HG02610 (cell line): ENCODE data around the gene RAD50.
A peak's percentile ranks its signal among the peaks of the same experiment; 100 is the strongest.

ENCODE experiments used
- ATAC-seq: cut with Tn5 transposase; IDR thresholded peaks from one replicate; pipeline ENCODE4 v1.9.1; 2021; ENCODE audit warnings: mild to moderate bottlenecking, moderate library complexity; ENCODE audit not compliant: unreplicated experiment

The RAD50 gene

DNA sequence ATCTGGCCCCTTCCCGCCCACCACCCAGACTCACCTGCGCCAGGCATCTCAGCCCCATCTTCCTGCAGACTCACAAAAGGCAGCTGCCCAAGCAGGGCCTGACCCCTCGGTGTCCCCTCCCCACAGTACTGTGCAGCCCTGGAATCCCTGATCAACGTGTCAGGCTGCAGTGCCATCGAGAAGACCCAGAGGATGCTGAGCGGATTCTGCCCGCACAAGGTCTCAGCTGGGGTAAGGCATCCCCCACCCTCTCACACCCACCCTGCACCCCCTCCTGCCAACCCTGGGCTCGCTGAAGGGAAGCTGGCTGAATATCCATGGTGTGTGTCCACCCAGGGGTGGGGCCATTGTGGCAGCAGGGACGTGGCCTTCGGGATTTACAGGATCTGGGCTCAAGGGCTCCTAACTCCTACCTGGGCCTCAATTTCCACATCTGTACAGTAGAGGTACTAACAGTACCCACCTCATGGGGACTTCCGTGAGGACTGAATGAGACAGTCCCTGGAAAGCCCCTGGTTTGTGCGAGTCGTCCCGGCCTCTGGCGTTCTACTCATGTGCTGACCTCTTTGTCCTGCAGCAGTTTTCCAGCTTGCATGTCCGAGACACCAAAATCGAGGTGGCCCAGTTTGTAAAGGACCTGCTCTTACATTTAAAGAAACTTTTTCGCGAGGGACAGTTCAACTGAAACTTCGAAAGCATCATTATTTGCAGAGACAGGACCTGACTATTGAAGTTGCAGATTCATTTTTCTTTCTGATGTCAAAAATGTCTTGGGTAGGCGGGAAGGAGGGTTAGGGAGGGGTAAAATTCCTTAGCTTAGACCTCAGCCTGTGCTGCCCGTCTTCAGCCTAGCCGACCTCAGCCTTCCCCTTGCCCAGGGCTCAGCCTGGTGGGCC lies 103.1 kb downstream of the RAD50 start:
- ATAC-seq = no peak

DNA sequence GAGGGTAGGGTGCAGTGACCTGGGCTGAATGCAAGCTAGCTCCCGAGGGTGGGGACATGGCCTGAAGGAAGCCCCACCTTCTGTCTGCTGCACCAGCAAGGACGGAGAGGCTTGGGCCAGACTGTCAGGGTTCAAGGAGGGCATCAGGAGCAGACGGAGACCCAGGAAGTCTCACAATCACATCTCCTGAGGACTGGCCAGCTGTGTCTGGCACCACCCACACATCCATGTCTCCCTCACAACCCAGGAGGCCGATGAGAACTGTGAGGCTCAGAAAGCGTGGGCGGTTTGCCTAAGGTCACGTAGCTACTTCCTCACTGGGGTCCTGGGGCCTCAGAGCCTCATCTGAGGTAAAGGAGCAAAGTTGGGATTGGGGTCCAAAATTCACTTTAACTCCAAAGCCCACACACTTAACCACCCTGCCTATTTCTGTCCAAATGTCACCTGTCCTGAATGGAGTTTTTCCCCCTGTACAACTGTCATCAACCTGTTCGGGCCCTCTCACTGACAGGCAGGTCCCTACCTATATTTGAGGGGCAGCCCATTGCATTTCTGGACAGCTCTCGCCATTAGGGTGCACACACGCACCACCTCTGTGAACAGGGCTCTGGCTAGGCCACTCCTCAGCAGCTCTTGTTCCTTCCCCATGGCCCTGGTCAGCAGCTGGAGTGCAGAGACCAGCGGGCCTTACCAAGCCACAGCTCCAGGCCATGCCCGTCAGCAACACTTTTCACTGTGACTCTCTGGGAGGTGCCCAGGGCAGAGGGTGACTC lies 104.6 kb downstream of the RAD50 start:
- ATAC-seq = no peak

DNA sequence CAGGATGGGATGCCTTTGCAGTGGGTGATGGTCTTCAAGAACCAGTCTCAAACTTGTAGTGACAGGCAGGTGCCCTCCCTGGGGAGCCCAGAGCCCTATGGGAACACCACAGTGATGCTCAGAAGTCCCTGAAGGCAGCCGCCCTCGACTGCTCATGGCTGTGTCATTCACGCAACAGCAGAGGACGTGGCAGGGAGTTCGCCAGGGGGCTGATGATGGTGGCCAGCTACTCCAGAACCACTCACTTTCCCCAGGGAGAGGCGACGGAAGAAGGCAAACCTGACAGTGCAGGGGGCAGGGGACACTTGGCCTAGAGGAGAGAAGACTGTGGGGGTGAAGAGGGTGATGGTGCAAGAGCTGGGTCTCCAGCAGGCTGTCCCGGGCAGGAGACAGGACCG lies 105.2 kb downstream of the RAD50 start:
- ATAC-seq = no peak

DNA sequence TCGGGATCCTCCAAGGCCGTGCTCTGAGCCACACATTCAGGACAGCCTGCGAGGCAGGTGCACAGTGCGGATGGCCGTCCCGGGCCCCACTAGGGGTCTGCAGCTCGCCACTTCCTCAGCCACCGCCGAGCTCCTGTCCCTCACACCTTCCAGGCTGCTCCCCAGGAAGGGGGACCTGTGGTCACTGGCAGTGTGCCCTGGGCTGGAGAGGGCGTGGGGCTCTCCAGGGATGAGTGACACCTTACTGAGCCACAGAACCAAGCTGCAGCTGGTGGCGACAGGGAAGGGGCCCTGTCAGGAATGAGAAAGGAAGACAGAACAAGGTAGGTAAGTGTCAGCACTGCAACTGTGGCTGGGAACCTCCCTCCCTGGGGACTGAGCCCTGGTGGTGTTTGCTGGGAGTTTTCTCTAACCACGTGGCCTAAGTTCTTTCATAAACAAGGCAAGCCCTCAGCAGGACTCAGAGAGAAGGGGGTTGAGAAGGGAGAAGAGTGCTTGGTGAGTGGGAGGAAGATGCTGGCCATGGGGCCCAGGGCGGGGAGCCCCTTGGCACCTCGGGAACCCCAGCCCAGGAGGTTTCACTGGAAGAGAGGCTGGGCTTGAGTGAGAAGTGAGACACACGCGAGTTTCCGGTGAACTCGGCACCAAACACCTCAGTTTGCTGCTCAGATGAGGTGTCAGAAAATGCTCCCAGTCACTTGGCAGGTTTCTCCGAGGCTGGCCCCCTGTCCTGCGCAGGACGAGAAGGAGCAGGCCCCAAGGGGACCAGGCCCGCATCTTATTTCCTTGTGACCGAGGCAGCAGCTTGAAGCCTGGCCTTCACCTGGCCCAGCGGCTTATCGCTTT lies 106.4 kb downstream of the RAD50 start:
- peak; percentile 61 for ATAC-seq

DNA sequence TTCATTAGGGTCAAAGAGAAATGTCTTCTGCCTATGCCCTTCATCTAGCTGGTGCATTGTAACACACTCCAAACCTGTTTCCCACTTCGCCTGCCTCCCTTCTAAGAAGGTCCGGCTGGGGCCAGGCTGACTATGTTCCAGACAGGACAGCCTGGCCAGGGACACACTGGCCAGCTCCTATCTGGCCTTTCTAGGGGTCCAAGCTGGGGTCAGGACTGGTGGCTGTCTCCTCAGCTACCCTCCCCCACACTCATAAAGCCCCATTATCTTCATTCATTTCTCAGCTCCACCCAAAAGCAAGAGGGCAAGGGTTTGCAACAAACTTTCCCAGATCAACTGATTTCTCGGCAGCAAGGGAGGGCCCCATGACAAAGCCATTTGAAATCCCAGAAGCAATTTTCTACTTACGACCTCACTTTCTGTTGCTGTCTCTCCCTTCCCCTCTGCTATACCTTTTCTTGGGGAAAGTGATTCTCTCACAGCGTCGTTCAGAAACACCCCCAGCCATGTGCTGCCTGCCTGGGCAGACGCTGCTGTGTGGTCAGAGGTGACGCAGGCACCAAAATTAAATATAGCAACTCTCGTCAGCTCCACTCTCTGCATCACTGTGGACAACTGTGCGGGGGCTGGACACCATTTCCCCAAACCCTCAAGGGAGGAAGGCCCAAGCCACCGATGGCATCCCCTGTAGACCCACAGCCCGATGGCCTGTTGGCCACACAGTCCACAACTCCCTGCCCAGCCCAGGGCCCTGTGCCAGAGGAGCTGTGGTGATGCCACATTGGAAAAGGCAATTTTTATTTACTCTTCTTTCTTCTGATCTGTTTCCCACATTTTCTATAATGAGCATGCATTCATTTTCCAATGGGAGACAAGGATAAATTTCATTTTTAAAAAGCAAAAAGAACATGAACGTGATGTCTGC lies 107.3 kb downstream of the RAD50 start:
- ATAC-seq = peak; percentile 54

DNA sequence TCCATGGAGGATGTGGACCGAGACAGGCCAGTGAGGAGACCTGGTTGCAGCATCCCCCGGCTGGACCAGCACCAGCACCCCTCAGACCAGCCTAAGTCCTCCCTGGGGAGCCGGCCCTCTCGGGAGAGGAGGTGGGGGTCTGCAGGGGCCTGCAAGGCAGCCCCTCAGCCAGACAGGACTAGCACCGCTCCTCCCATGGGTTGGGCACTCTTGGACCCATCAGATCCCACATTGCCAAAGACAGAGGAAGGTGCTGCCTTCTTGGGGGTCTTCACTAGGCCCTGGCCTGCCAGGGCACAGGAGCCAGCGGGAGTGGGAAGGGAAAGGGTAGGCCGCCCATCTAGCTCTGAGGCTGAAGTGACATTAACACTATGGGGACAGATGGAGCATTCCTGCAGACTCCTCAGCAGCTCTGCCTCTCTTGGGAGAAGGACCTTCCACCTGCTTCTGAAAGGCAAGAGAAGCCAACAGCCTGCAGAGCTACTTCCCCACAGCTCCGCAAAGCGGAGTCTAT lies 108.0 kb downstream of the RAD50 start:
- no peak for ATAC-seq

DNA sequence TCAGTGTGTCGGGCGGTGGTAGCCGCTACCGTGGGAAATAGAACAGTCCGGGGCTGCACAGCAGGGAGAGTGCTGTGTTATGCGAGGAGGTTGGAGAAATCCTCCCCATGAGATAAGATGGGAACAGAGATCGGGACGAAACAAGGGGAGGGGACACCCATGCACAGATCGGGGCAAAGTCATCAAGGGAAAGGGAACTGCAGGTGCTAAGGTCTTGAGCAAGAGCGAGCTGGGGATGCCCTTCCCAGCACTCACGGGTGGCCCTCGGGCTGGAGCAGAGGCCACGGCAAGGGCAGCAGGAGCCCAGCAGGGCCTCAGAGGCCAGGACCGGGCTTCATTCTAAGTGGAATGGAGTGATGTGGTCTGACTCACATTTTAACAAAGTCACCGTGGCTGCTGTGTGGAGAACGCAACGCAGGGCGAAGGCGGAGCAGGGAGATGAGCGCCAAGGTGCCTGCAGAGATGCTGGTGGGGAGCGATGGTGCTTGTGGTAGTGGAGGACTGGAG lies 108.8 kb downstream of the RAD50 start:
- no peak for ATAC-seq

DNA sequence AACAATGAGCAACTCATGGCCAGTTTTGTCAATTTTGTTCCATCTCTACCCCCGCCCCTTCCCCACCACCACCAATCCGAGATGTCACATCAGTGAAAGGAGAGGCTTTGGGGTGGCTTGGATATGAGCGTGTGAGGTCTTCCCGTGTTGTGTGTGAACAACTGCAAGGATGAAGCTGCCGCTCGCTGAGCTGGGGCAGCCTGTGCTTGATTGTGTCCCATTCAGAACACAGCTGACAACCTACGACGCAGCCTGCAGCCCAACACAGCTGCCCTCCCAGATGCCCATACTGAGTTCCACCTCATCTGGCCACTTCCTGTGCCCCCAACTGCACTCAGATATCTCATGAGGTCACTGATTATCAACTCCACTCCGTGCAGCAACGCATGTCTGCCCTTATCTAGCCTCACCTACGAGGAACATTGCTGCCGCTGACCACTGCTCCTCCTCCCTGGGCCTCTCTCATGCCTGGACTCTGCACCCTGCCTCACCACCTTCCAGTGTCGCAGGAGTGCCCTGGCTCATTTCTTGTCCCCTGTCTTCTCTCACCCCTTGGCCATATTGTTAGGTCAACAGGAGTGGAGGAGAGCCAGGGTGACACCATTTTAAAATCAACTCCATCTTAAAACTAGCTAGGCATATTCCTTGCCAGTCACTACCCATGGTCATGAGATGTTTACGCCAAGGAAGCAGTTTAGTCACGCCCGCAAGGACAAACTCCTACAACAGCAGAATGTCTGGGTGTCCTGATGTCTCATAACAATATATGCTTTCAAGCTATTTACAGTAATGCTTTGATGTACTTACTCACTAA lies 109.7 kb downstream of the RAD50 start:
- no peak for ATAC-seq

DNA sequence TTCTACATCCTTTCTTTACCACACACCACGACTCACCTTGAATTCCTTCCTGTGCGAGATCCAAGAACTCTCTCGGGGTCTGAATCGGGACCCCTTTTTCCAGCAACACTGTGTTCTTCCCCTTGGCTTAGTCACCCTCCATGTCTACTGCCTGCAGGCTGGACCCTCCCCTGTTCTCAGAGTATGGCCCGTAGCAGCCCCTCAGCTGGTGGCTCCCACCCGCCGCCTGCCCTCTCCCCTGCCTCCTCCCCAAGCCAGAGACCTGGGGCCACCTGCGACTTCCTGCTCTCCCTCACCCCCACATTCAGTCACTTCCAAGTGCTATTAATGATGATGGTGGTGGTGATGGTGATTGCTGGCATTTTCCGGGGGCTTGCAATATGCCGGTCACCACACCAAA lies 110.5 kb downstream of the RAD50 start:
- no peak for ATAC-seq

DNA sequence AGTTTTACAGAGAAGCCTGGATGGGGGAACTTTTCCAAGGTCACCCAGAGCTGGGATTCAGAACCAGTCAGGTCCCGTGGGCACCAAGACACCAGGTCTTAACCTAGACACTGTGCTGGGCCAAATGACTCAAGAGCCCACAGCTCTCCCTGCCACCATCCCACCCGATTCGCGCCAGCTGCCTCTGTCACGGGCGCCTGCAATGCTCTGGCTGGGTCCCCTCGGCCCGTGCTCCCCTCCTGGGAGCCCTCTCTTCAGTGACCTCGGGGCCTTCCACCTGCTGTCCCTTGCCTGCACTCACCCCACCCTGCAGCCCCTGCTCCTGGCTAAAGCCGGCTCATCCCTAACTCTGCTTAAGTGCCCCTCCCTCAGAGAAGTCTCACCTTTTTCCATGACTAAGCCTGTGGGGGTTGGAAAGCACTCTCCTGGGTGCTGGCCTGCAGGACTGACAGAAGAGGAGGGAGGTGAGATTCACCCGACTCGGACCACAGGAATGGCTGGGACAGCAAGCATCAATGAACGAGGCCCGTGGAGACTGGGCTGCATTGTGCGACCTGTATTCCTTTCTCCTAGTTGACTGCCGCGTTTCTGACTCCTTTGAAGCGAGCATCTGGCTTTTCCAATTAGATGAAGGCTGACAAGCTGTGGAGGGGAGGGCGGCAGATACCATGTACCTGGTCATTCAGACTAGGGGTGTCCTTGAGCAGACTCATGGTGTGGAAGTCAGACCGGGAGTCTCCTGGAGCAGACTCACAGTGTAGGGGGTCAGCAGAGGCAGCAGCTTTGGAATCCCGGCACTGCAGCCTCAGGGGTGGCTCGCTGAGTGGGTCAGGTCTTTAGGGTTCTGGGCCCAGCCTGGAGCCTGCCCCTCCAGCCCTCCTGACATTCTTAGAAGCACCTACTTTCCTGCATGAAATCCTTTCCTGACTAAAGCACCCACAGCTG lies 111.3 kb downstream of the RAD50 start:
- no peak for ATAC-seq

DNA sequence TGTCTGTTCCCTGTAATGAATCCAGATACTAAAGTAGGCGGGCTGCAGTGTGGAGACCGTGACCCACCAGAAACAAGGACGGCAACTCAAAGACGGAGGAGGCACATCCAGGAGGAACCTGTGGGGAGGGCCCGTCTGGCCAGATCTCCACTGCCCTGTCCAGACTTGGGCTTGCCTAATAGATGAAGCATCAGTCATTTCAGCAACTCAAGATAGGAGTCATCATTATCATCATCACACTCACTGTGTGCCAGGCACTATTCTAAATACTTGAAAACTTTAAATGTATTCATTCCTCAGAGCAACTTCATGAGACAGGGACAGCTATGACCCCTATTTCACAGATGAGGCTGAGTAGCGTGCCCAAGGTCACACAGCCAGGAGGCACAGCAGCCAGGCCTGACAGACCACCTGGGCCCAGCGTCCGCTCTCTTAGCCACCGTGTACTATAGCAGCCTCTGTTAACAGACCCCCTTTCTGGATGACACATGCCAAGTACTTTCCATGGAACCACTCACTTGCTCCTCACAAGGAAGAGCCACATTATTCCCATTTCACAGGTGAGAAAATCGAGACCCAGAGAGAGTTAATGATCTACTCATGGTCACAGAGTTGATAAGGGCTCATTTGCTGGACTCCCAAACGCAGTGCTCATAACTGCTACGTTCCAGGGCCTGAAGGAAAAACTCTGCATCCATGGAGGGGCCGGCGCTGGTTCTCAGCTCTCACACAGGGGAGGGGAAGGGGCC lies 112.1 kb downstream of the RAD50 start:
- ATAC-seq = no peak

DNA sequence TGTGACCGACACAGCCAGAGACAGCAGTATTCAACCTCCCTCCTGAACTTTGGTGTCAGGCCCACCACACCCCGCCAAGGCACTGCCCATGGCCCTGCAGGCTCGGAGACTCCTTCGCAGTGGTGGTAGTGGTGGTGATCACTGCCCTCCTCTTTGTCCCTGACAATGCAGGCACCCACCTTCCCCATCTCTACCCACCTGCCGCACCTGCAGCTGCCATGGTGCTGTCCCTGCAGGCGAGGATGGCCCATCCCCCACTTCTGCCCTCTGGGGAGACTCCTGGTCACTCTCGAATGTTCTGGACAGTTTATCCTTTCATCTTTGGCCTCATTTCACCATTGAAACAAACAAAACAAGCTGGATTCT lies 112.7 kb downstream of the RAD50 start:
- no peak for ATAC-seq

DNA sequence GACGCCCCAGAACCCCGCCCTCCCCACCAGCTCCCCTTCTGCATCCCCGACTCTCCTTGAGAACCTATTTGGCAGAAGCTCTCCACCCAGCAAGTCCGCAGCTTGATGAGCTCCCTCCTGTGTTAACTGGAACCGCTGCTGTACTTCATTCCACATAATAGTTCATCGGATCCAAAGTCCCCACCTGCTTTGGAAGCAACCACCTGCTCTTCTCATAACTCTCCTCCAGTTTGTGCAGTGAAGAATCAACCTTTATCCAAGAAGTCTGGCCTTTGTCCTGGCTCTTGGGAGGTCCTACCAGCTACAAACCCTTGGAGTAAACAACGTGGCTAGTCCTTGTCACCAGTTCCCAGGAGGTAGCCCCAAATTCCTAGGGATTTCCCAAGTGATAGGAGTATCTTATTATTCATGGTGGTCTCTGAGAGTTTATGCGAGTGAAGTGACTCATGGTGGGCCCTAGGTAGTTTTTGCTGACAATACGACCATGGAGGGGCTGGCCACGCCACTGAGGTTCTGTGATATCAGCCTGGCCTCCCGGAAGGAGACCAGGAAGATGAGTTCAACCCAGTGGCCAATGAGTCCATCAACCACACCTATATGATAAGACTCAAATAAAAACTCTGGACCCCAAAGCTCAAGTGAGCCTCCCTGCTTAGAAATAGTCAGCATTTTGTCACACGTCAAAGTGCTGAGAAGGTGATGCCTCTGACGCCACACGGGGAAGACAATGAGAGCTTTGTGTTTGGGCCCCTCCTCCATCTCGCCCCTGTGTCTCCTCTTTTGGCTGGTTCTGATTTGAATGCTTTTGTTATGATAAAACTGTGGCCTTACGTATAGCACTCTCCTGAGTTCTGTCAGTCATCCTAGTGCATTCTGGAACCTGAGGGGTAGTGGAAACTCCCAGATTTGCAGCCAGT lies 113.4 kb downstream of the RAD50 start:
- no peak for ATAC-seq

DNA sequence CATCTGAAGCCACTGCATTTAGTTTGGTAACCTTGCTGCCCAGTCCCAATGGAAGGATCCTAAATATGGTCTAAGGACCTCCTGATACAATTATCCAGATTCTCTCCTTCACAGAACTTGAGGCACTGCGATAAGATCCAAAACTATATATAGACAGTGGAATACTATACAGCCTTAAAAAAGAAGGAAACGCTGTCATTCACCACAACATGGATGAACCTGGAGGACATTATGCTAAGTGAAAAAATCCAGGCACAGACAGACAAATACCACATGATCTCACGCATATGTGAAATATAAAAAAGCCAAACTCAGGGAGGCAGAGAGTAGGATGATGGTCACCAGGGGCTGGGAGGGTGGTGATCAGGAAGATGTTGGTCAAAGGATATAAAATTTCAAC lies 114.2 kb downstream of the RAD50 start:
- ATAC-seq = no peak

DNA sequence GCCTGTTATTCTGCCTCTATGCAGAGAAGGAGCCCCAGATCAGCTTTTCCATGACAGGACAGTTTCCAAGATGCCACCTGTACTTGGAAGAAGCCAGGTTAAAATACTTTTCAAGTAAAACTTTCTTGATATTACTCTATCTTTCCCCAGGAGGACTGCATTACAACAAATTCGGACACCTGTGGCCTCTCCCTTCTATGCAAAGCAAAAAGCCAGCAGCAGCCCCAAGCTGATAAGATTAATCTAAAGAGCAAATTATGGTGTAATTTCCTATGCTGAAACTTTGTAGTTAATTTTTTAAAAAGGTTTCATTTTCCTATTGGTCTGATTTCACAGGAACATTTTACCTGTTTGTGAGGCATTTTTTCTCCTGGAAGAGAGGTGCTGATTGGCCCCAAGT lies 116.7 kb downstream of the RAD50 start:
- no peak for ATAC-seq
